Vagina (tissue), 2 donors: Measurements from ENCODE around the gene HSF5. TPM values are rescaled to one million over a fixed set of nuclear protein-coding genes. Genes with fewer than 3 reads are reported as not detected.

Source experiments
- DNase-seq, 2 donors: peaks; one replicate each; pipeline ENCODE4 v3.0.0-alpha.2; 2017; ENCODE audit errors: extremely low spot score in 2 of 2
- H3K27ac ChIP-seq: fragments of 200-600 bp; sonication (generic); one replicate; pipeline ENCODE4 v1.5.1; 2019
- H3K27me3 ChIP-seq: fragments of 200-600 bp; sonication (generic); one replicate; pipeline ENCODE4 v1.5.1; 2019
- H3K36me3 ChIP-seq, 2 donors: fragments of 200-600 bp; sonication (generic); one replicate each; pipeline ENCODE4 v1.5.1; 2017 to 2019
- H3K4me1 ChIP-seq: fragments of 200-600 bp; sonication (generic); one replicate; pipeline ENCODE4 v1.5.1; 2019
- H3K4me3 ChIP-seq, 2 donors: fragments of 200-600 bp; sonication (generic); 1 replicate in 1 of 2; 2 replicates in 1 of 2; pipeline ENCODE4 v1.5.1; 2016 to 2019
- H3K9me3 ChIP-seq: fragments of 200-600 bp; sonication (generic); one replicate; pipeline ENCODE4 v1.5.1; 2019
- CTCF ChIP-seq, 3 experiments: fragments of 450-650 bp in 2 of 3; fragments of 200-600 bp in 1 of 3; sonication (generic) in 1 of 3; IDR thresholded peaks; one replicate each; pipeline ENCODE4 v1.5.1; 2017 to 2019; ENCODE audit warnings: antibody characterized with exemption in 3 of 3, mild to moderate bottlenecking in 2 of 3, moderate library complexity in 2 of 3
- POLR2A ChIP-seq, 2 donors: fragments of 450-650 bp; IDR thresholded peaks; one replicate each; pipeline ENCODE4 v1.6.1; 2017; ENCODE audit warnings: antibody characterized with exemption in 2 of 2, mild to moderate bottlenecking in 2 of 2, moderate library complexity in 2 of 2
- POLR2AphosphoS5 ChIP-seq, 2 donors: sonication (generic); formaldehyde crosslinking; IDR thresholded peaks; one replicate each; pipeline ENCODE4 v1.9.0; 2017; ENCODE audit warnings: antibody characterized with exemption in 2 of 2, mild to moderate bottlenecking in 2 of 2, low read depth in 1 of 2; ENCODE audit not compliant: insufficient read depth in 1 of 2
- intact Hi-C: fragments of 100-400 bp; cut with DNase I; formaldehyde crosslinking; loops from one replicate; pipeline ENCODE4 v1.15.1; 2023
- total RNA-seq: library from RNA; depleted of rRNA; stranded (reverse); fragments of >200 nt; gene quantifications from one replicate; pipeline ENCODE4 v1.2.3, GENCODE V29; 2016

Gene HSF5
- total RNA-seq, 1 donor from 2014 or later, result 0.25 TPM

- H3K4me1 ChIP-seq, result peaks cover 17% of the 10 kb centered on the region
- no peak overlapping the region for H3K27ac ChIP-seq
- intact Hi-C loops, result no loop called here
These were observed 101.5 kb downstream of the HSF5 start for GRCh38 chr17:58386708-58387107.

GRCh38 chr17:58385359-58385899, 102.8 kb downstream of the HSF5 start:
- Histone ChIP-seq H3K9me3 (no peaks in the 10 kb centered on the region), H3K4me1 (peaks cover 22% of the 10 kb centered on the region), H3K36me3 (no peaks in the 10 kb centered on the region), H3K27ac (no peak overlapping the region), H3K27me3 (no peaks in the 10 kb centered on the region), H3K4me3 (no peak overlapping the region)
- intact Hi-C loops, result no loop called here
- DNase-seq, result no peak
- TF ChIP-seq CTCF (IDR thresholded peaks at IDR 0.05) (no peak), POLR2AphosphoS5 (IDR thresholded peaks at IDR 0.05; ENCODE audit: insufficient read depth in 1 of 2, low read depth in 1 of 2) (no peak), POLR2A (IDR thresholded peaks at IDR 0.05) (no peak)

More at GRCh38 chr17:58386708-58387107, 101.5 kb downstream of the HSF5 start:
- H3K9me3 ChIP-seq, result no peaks in the 10 kb centered on the region
- no peaks in the 10 kb centered on the region for H3K36me3 ChIP-seq
- no peak overlapping the region for H3K4me3 ChIP-seq
- no peak for TF ChIP-seq CTCF (IDR thresholded peaks at IDR 0.05)
- TF ChIP-seq POLR2A (IDR thresholded peaks at IDR 0.05), result no peak
- no peak for TF ChIP-seq POLR2AphosphoS5 (IDR thresholded peaks at IDR 0.05; ENCODE audit: insufficient read depth in 1 of 2, low read depth in 1 of 2)
- no peaks in the 10 kb centered on the region for H3K27me3 ChIP-seq
- DNase-seq, result no peak

GRCh38 chr17:58384897-58385296, 103.3 kb downstream of the HSF5 start:
- no peak for DNase-seq
- H3K27me3 ChIP-seq, result no peaks in the 10 kb centered on the region
- no peaks in the 10 kb centered on the region for H3K36me3 ChIP-seq
- H3K4me3 ChIP-seq, result no peak overlapping the region
- H3K27ac ChIP-seq, result no peak overlapping the region
- no peaks in the 10 kb centered on the region for H3K9me3 ChIP-seq
- intact Hi-C loops, result no loop called here
- no peak for TF ChIP-seq POLR2AphosphoS5 (IDR thresholded peaks at IDR 0.05; ENCODE audit: insufficient read depth in 1 of 2, low read depth in 1 of 2)
- no peak for TF ChIP-seq CTCF (IDR thresholded peaks at IDR 0.05)
- no peak for TF ChIP-seq POLR2A (IDR thresholded peaks at IDR 0.05)
- H3K4me1 ChIP-seq, result peaks cover 22% of the 10 kb centered on the region

GRCh38 chr17:58383892-58384462, 104.2 kb downstream of the HSF5 start:
- TF ChIP-seq POLR2AphosphoS5 (IDR thresholded peaks at IDR 0.05; ENCODE audit: insufficient read depth in 1 of 2, low read depth in 1 of 2) (no peak), POLR2A (IDR thresholded peaks at IDR 0.05) (no peak), CTCF (IDR thresholded peaks at IDR 0.05) (no peak)

GRCh38 chr17:58382872-58383242, 105.4 kb downstream of the HSF5 start:
- intact Hi-C loops, result no loop called here
- Histone ChIP-seq H3K36me3 (no peaks in the 10 kb centered on the region), H3K4me3 (no peak overlapping the region), H3K4me1 (peaks cover 22% of the 10 kb centered on the region), H3K27ac (no peak overlapping the region), H3K9me3 (no peaks in the 10 kb centered on the region), H3K27me3 (no peaks in the 10 kb centered on the region)
- DNase-seq, result no peak
- TF ChIP-seq POLR2A (IDR thresholded peaks at IDR 0.05) (no peak), CTCF (IDR thresholded peaks at IDR 0.05) (no peak), POLR2AphosphoS5 (IDR thresholded peaks at IDR 0.05; ENCODE audit: insufficient read depth in 1 of 2, low read depth in 1 of 2) (no peak)

More at GRCh38 chr17:58383892-58384462, 104.2 kb downstream of the HSF5 start:
- Histone ChIP-seq H3K4me3 (no peak overlapping the region), H3K36me3 (no peaks in the 10 kb centered on the region), H3K27me3 (no peaks in the 10 kb centered on the region), H3K4me1 (peaks cover 22% of the 10 kb centered on the region), H3K9me3 (no peaks in the 10 kb centered on the region), H3K27ac (no peak overlapping the region)
- DNase-seq, result no peak
- intact Hi-C loops, result no loop called here
